GM12878 (cell line): Measurements from ENCODE around the gene PAIP2. TPM values are rescaled to one million over a fixed set of nuclear protein-coding genes. Genes with fewer than 3 reads are reported as not detected.

Source experiments
- ATAC-seq: fragments of 200-7000 bp; cut with Tn5 transposase; 3 replicates; pipeline ENCODE4 v1.9.1; 2020; ENCODE audit warnings: mild to moderate bottlenecking, moderate library complexity
- BruUV-seq: library from RNA; stranded (reverse); fragments of 400-500 nt; replicated peaks from 2 replicates; lab custom pipeline; 2021; lab: Mats Ljungman, UMichigan
- CTCF ChIA-PET: fragments of 300-600 bp; sonication (Branson Sonifier 250); formaldehyde crosslinking; extraction: SDS; loops from one replicate; lab custom pipeline; 2021; ENCODE audit warnings: inconsistent platforms; lab: Yijun Ruan, JAX
- POLR2A ChIA-PET: fragments of 350-600 bp; formaldehyde crosslinking; extraction: SDS; loops from one replicate; lab custom pipeline; 2021; ENCODE audit warnings: inconsistent platforms; lab: Charles Lee
- RAD21 ChIA-PET: fragments of 300-600 bp; sonication (Branson Sonifier 250); formaldehyde crosslinking; loops from one replicate; lab custom pipeline; 2023; ENCODE audit warnings: antibody characterized with exemption; ENCODE audit not compliant: unreplicated experiment; lab: Charles Lee
- SMC1A ChIA-PET: fragments of 300-600 bp; sonication (Branson Sonifier 250); formaldehyde crosslinking; loops from one replicate; lab custom pipeline; 2023; ENCODE audit not compliant: unreplicated experiment, uncharacterized antibody; lab: Charles Lee
- DNase-seq: peaks from one replicate; pipeline ENCODE4 v3.0.0-alpha.2; 2011; ENCODE audit warnings: low read depth, low spot score
- FAIRE-seq: peaks from 3 replicates; lab custom pipeline; 2011; peaks lifted over from hg19 to GRCh38; lab: Jason Lieb, UNC
- H2AFZ ChIP-seq: 2 replicates; pipeline ENCODE4 v1.6.0; 2011; ENCODE audit warnings: low read depth, low read length, control low read depth; ENCODE audit not compliant: control insufficient read depth
- H3K27ac ChIP-seq: 2 replicates; pipeline ENCODE4 v1.5.1; 2011; ENCODE audit warnings: control low read depth; ENCODE audit not compliant: control insufficient read depth, insufficient read depth
- H3K27me3 ChIP-seq, 2 experiments: replicated peaks in 1 of 2; 2 replicates each; pipeline versions ENCODE4 v1.6.0 to v1.6.1; 2011; ENCODE audit warnings: low read length in 1 of 2; ENCODE audit not compliant: control insufficient read depth in 2 of 2, insufficient read depth in 2 of 2
- H3K36me3 ChIP-seq, 2 experiments: 2 replicates each; pipeline ENCODE4 v1.5.1; 2011; ENCODE audit warnings: low read length in 1 of 2; ENCODE audit not compliant: control insufficient read depth in 2 of 2, insufficient read depth in 2 of 2
- H3K4me1 ChIP-seq: 2 replicates; pipeline ENCODE4 v1.6.1; 2011; ENCODE audit warnings: mild to moderate bottlenecking, low read length, moderate library complexity, mixed read lengths; ENCODE audit not compliant: control insufficient read depth, insufficient read depth
- H3K4me2 ChIP-seq: 2 replicates; pipeline ENCODE4 v1.6.0; 2011; ENCODE audit warnings: control low read depth; ENCODE audit not compliant: control insufficient read depth, insufficient read depth
- H3K4me3 ChIP-seq: fragments of 200-600 bp; sonication (generic); 2 replicates; pipeline ENCODE4 v1.5.1; 2016
- H3K79me2 ChIP-seq: 2 replicates; pipeline ENCODE4 v1.6.0; 2011; ENCODE audit warnings: low read length; ENCODE audit not compliant: control insufficient read depth, insufficient read depth
- H3K9ac ChIP-seq: 2 replicates; pipeline ENCODE4 v1.8.0; 2011; ENCODE audit warnings: low read length, control low read depth, mixed read lengths; ENCODE audit not compliant: control insufficient read depth, insufficient read depth
- H3K9me3 ChIP-seq: replicated peaks from 3 replicates; pipeline ENCODE4 v1.5.1; 2011; ENCODE audit warnings: mild to moderate bottlenecking, low read length; ENCODE audit not compliant: control insufficient read depth, insufficient read depth
- H4K20me1 ChIP-seq: 2 replicates; pipeline ENCODE4 v1.6.0; 2011; ENCODE audit not compliant: control insufficient read depth, insufficient read depth
- CHD1 ChIP-seq: IDR thresholded peaks from 2 replicates; pipeline ENCODE4 v1.6.1; 2012; ENCODE audit warnings: low read depth, low read length, improper control_type of control experiment
- NFYA ChIP-seq: IDR thresholded peaks from 2 replicates; pipeline ENCODE4 v1.6.1; 2011; ENCODE audit warnings: low read depth, mild to moderate bottlenecking, low read length, improper control_type of control experiment, borderline replicate concordance
- NKRF ChIP-seq: fragments of 450-650 bp; conservative IDR thresholded peaks from 2 replicates; pipeline ENCODE4 v1.6.1; 2017; ENCODE audit warnings: mild to moderate bottlenecking, moderate library complexity
- NR2C2 ChIP-seq: IDR thresholded peaks from 2 replicates; pipeline ENCODE4 v1.6.1; 2011; ENCODE audit warnings: borderline replicate concordance, low read depth; ENCODE audit not compliant: control insufficient read depth, insufficient read length
- NR2F1 ChIP-seq: fragments of 450-650 bp; conservative IDR thresholded peaks from 2 replicates; pipeline ENCODE4 v1.6.1; 2017; ENCODE audit warnings: mild to moderate bottlenecking
- PAX8 ChIP-seq: fragments of 450-650 bp; IDR thresholded peaks from 2 replicates; pipeline ENCODE4 v1.6.1; 2017; ENCODE audit warnings: mild to moderate bottlenecking, moderate library complexity
- POLR2A ChIP-seq: IDR thresholded peaks from 2 replicates; pipeline ENCODE4 v1.6.1; 2011; ENCODE audit warnings: low read depth, mild to moderate bottlenecking, low read length
- RCOR1 ChIP-seq: conservative IDR thresholded peaks from 2 replicates; pipeline ENCODE4 v1.6.1; 2012; ENCODE audit warnings: low read depth, low read length, improper control_type of control experiment
- RELB ChIP-seq: fragments of 450-650 bp; IDR thresholded peaks from 2 replicates; pipeline ENCODE4 v1.6.1; 2017; ENCODE audit warnings: low read depth, mild to moderate bottlenecking, moderate library complexity
- RFX5 ChIP-seq: IDR thresholded peaks from 2 replicates; pipeline ENCODE4 v1.6.1; 2011; ENCODE audit warnings: low read depth, low read length, improper control_type of control experiment
- SKIL ChIP-seq: fragments of 450-650 bp; IDR thresholded peaks from 2 replicates; pipeline ENCODE4 v1.6.1; 2017; ENCODE audit warnings: mild to moderate bottlenecking, low read depth, inconsistent platforms; ENCODE audit not compliant: poor library complexity, severe bottlenecking
- SRF ChIP-seq, 2 experiments: IDR thresholded peaks; 2 replicates each; pipeline ENCODE4 v1.6.1; 2011; ENCODE audit warnings: low read depth in 2 of 2, low read length in 2 of 2, mild to moderate bottlenecking in 1 of 2, moderate library complexity in 1 of 2
- USF1 ChIP-seq: IDR thresholded peaks from 2 replicates; pipeline ENCODE4 v1.6.1; 2011; ENCODE audit warnings: borderline replicate concordance, low read depth, mild to moderate bottlenecking, moderate library complexity, mixed read lengths, low read length; ENCODE audit not compliant: insufficient read depth; ENCODE audit errors: extremely low read length
- WGBS: methylation state at CpG from one replicate; pipeline ENCODE4 v1.1.6; 2016; ENCODE audit warnings: low lambda C conversion rate; ENCODE audit not compliant: insufficient replicate concordance, insufficient coverage; ENCODE audit errors: missing lambda C conversion rate; 5-methylcytosine and 5-hydroxymethylcytosine counted together
- in situ Hi-C: fragments of 300-500 bp; cut with MboI; formaldehyde crosslinking; loops from 9 replicates; pipeline ENCODE4 v1.14.3; 2018; ENCODE audit warnings: mixed read lengths
- intact Hi-C: fragments of 100-400 bp; cut with micrococcal nuclease; formaldehyde crosslinking; loops from one replicate; pipeline ENCODE4 v1.14.2; 2022; ENCODE audit not compliant: unreplicated experiment
- polyA plus RNA-seq, 11 experiments: library from polyadenylated mRNA; depleted of rRNA in 4 of 11; unstranded in 6 of 11; stranded (reverse) in 5 of 11; fragments of >200 nt; fragmentation: Nextera tagmentation in 4 of 11; fragmentation: Illumina TruSeq in 1 of 11; extraction: Ambion mirVana in 4 of 11; extraction: Trizol in 1 of 11; gene quantifications; 1 replicate in 1 of 11; 2 replicates in 10 of 11; pipeline versions ENCODE4 v1.2.1 to v1.2.3, GENCODE V29; 2011 to 2016; ENCODE audit warnings: inconsistent platforms in 2 of 11, missing spikeins in 2 of 11, low read depth in 1 of 11
- total RNA-seq, 4 experiments: library from RNA; depleted of rRNA in 3 of 4; stranded (reverse); fragments of >200 nt in 3 of 4; fragmentation: Illumina TruSeq in 1 of 4; extraction: Trizol in 1 of 4; gene quantifications; 2 replicates each; pipeline versions ENCODE4 v1.2.1 to v1.2.3, GENCODE V29; 2013 to 2021

The PAIP2 gene
- total and polyA plus RNA-seq, 10 of the 15 experiments (the other 5 are each of a cell fraction or from before 2014, with no cell fraction given), result 49.9 to 154 (median 102) TPM

- no peak overlapping the region for H3K9ac ChIP-seq
- H3K4me3 ChIP-seq, result no peak overlapping the region
- CTCF ChIA-PET, result no interaction called here
- TF ChIP-seq NR2C2 (no peak), NKRF (no peak), NR2F1 (no peak), CHD1 (no peak), PAX8 (no peak), NFYA (no peak), POLR2A (no peak), RELB (no peak), RFX5 (no peak), SRF (IDR thresholded peaks at IDR 0.05; ENCODE audit: low read depth in 2 of 2, low read length in 2 of 2) (no peak), USF1 (no peak), RCOR1 (no peak), SKIL (no peak)
- TF ChIP-seq, all 136 proteins: peak for 0
- Histone ChIP-seq H4K20me1 (no peaks in the 10 kb centered on the region), H3K9me3 (no peaks in the 10 kb centered on the region; the same call in 2 of the 3 replicates), H2AFZ (no peak overlapping the region), H3K27me3 (no peaks in the 10 kb centered on the region), H3K4me1 (no peaks in the 10 kb centered on the region), H3K27ac (no peak overlapping the region), H3K4me2 (no peak overlapping the region), H3K79me2 (peaks cover 9% of the 10 kb centered on the region), H3K36me3 (peaks cover 7 to 17% of the 10 kb centered on the region in 2 experiments; a peak in 3 of 4 replicates)
- in situ Hi-C loops, result no loop called here
- WGBS, result 80% methylated on average over 6 of the region's 6 CpGs
- no peak for DNase-seq
- RAD21 ChIA-PET, result interaction anchor here (0.6 to 0.7 kb wide), 3 partner anchors 12 to 61 kb away, joined by 3 to 4 read pairs (median 3); no protein-coding TSS in a partner anchor
- intact Hi-C loops, result no loop called here
- BruUV-seq, result no TSS peak
- FAIRE-seq, result no peak
- POLR2A ChIA-PET, result interaction anchor here (0.7 to 0.9 kb wide), 3 partner anchors 16 to 265 kb away, joined by 3 to 5 read pairs (median 4); no protein-coding TSS in a partner anchor
- SMC1A ChIA-PET, result interaction anchor here (1.0 to 1.6 kb wide), 3 partner anchors 11 to 194 kb away, joined by 3 to 4 read pairs (median 3); no protein-coding TSS in a partner anchor
- ATAC-seq, result no peak
Observed at GRCh38 chr5:139361835-139362429, 20.3 kb downstream of the PAIP2 start.
